Stimulated activated CD4-positive, alpha-beta T cell treated with anti-CD3 and anti-CD28 coated beads, Interleukin-1b, Interleukin-23, amount 100 ng/mL, for 48 hours (primary cell): Measurements from ENCODE around the gene SPRY1.
A peak's percentile ranks its signal among the peaks of the same experiment; 100 is the strongest.

ENCODE experiments used
- DNase-seq: peaks from one replicate; pipeline ENCODE4 v3.0.0-alpha.2; 2020

Gene SPRY1

GRCh38 chr4:123380728-123381716, 15.6 kb upstream of the SPRY1 start:
- no peak for DNase-seq

GRCh38 chr4:123381996-123382395, 14.6 kb upstream of the SPRY1 start:
- DNase-seq, result no peak

GRCh38 chr4:123383566-123383965, 13.0 kb upstream of the SPRY1 start:
- DNase-seq, result no peak

- no peak for DNase-seq
Observed at GRCh38 chr4:123386609-123387008, 10.0 kb upstream of the SPRY1 start.

GRCh38 chr4:123390846-123391456, 5.6 kb upstream of the SPRY1 start:
- no peak for DNase-seq

- DNase-seq, result no peak
Observed at GRCh38 chr4:123393721-123394120, 2.9 kb upstream of the SPRY1 start.

- DNase-seq, result peak; percentile 49
Observed at GRCh38 chr4:123397144-123398065, 810 bp downstream of the SPRY1 start.

GRCh38 chr4:123398066-123398852, 1.7 kb downstream of the SPRY1 start:
- peak; percentile 64 for DNase-seq

GRCh38 chr4:123398853-123399626, 2.4 kb downstream of the SPRY1 start:
- peak; percentile 66 for DNase-seq

GRCh38 chr4:123399627-123400358, 3.2 kb downstream of the SPRY1 start:
- DNase-seq, result no peak

GRCh38 chr4:123401271-123402120, 4.9 kb downstream of the SPRY1 start:
- no peak for DNase-seq

- DNase-seq, result no peak
Observed at GRCh38 chr4:123402121-123402465, 5.5 kb downstream of the SPRY1 start.

- DNase-seq, result no peak
Observed at GRCh38 chr4:123403080-123403604, 6.5 kb downstream of the SPRY1 start.

- no peak for DNase-seq
Observed at GRCh38 chr4:123404533-123404932, 7.9 kb downstream of the SPRY1 start.

GRCh38 chr4:123405267-123405865, 8.8 kb downstream of the SPRY1 start:
- no peak for DNase-seq

GRCh38 chr4:123406872-123407271, 10.3 kb downstream of the SPRY1 start:
- no peak for DNase-seq

GRCh38 chr4:123408471-123409084, 12.0 kb downstream of the SPRY1 start:
- no peak for DNase-seq

GRCh38 chr4:123409334-123409733, 12.7 kb downstream of the SPRY1 start:
- DNase-seq, result no peak

GRCh38 chr4:123411514-123411913, 14.9 kb downstream of the SPRY1 start:
- DNase-seq, result no peak
